Type B pancreatic cell (in vitro differentiated cells): ENCODE results near the gene AMY1A. TPM values are rescaled to one million over a fixed set of nuclear protein-coding genes. Genes with fewer than 3 reads are reported as not detected.
"Not testable (repeated sequence)": the region's sequence is repeated elsewhere in the genome, so short reads cannot be mapped to it uniquely, and the experiment has no call there.

Experiments
- DNase-seq: peaks from one replicate; pipeline ENCODE4 v3.0.0; 2021; ENCODE audit warnings: mixed read lengths; ENCODE audit not compliant: unreplicated experiment; ENCODE audit errors: extremely low spot score
- H3K27ac Mint-ChIP-seq: 2 replicates; pipeline ENCODE4 v1.8.0; 2021; ENCODE audit warnings: mild to moderate bottlenecking, mixed read lengths
- H3K27me3 Mint-ChIP-seq: 2 replicates; pipeline ENCODE4 v1.8.0; 2021; ENCODE audit warnings: mixed read lengths
- H3K36me3 Mint-ChIP-seq: 2 replicates; pipeline ENCODE4 v1.8.0; 2021; ENCODE audit warnings: mixed read lengths
- H3K4me1 Mint-ChIP-seq: one replicate; pipeline ENCODE4 v1.8.0; 2021; ENCODE audit warnings: mixed read lengths; ENCODE audit not compliant: unreplicated experiment
- H3K4me3 Mint-ChIP-seq: 2 replicates; pipeline ENCODE4 v1.8.0; 2021; ENCODE audit warnings: mild to moderate bottlenecking, mixed read lengths
- H3K9me3 Mint-ChIP-seq: 2 replicates; pipeline ENCODE4 v1.8.0; 2021; ENCODE audit warnings: mixed read lengths
- long read RNA-seq: library from polyadenylated mRNA; unstranded; transcript quantifications from one replicate; pipeline ENCODE4 v2.0.0, GENCODE V29; 2020
- total RNA-seq: library from RNA; stranded (reverse); gene quantifications from 2 replicates; pipeline ENCODE4 v1.2.1, GENCODE V29; 2021; ENCODE audit warnings: low replicate concordance
- TF ChIP-seq, protein P1 (sequence below): fragments of 200-600 bp; sonication (generic); conservative IDR thresholded peaks from 2 replicates; pipeline ENCODE4 v1.5.0; 2021; ENCODE audit warnings: antibody characterized with exemption, mild to moderate bottlenecking

AMY1A gene
- total RNA-seq = not detected in 2 replicates
- long read RNA-seq = 0 reads

DNA sequence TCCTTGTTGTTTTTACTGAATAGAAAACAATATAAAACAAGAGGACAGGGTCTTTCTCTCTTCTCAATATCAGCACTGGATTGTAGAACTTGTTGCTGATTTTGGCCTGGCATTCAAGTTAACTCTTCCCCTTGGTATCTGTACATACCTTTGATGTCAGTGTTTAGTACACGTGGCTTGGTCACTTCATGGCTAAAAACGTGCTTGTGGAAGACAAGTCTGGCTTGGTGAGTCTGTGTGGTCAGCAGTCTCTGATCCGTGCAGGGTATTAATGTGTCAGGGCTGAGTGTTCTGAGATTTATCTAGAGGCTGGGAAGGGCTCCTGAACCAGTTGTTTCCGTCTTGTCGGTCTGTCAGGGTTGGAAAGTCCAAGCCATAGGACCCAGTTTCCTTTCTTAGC is at the start of gene AMY1A:
Gene AMY1A (plus strand): TSS at position 301 of the 400 bp plus-strand sequence. CDS start 571 bp downstream, outside the sequence.
- not testable (repeated sequence) for H3K27ac Mint-ChIP-seq, H3K4me3 Mint-ChIP-seq, H3K4me1 Mint-ChIP-seq, H3K9me3 Mint-ChIP-seq, H3K36me3 Mint-ChIP-seq, H3K27me3 Mint-ChIP-seq, DNase-seq

DNA sequence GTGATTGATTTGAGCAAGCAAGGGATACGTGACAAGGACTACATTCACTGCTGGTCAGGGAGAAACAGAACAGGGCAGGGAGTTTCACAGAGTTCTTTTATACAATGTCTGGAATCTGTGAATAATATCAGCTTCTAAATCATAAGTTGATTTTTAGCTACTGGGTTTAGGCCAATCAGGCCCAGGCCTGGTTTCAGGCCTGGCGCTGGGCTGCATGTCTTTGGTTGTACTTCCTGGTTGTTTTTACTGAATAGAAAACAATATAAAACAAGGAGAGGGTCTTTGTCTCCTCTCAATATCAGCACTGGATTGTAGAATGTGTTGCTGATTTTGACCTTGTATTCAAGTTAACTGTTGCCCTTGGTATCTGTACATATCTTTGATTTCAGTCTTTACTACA is 39.2 kb upstream of the AMY1A start:
- TF ChIP-seq, protein P1, sequence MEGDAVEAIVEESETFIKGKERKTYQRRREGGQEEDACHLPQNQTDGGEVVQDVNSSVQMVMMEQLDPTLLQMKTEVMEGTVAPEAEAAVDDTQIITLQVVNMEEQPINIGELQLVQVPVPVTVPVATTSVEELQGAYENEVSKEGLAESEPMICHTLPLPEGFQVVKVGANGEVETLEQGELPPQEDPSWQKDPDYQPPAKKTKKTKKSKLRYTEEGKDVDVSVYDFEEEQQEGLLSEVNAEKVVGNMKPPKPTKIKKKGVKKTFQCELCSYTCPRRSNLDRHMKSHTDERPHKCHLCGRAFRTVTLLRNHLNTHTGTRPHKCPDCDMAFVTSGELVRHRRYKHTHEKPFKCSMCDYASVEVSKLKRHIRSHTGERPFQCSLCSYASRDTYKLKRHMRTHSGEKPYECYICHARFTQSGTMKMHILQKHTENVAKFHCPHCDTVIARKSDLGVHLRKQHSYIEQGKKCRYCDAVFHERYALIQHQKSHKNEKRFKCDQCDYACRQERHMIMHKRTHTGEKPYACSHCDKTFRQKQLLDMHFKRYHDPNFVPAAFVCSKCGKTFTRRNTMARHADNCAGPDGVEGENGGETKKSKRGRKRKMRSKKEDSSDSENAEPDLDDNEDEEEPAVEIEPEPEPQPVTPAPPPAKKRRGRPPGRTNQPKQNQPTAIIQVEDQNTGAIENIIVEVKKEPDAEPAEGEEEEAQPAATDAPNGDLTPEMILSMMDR = no peak
- Mint-ChIP-seq H3K9me3 (no peaks in the 10 kb centered on the region), H3K36me3 (no peaks in the 10 kb centered on the region), H3K27me3 (no peaks in the 10 kb centered on the region), H3K27ac (no peak overlapping the region), H3K4me3 (no peak overlapping the region), H3K4me1 (no peaks in the 10 kb centered on the region)
- DNase-seq = no peak

DNA sequence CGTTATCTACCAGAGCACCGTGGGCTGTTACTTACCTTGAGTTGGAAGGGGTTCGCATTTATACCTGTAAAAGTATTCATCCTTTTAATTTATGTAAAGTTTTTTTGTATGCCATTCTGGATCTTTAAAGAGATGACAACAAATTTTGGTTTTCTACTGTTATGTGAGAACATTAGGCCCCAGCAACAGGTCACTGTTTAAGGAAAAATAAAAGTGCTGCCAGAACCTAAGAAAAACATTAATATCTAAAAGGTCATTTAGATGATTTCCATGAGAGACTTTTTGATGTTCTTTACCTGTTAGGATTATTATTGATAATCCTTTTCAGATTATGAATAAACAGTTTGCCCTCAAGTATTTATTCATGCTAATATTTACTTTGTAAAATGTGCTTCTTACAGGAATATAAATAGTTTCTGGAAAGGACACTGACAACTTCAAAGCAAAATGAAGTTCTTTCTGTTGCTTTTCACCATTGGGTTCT is 38.5 kb upstream of the AMY1A start, which contains the start of gene AMY2A:
Gene AMY2A (plus strand): TSS at position 434 of the 484 bp plus-strand sequence. CDS start 14 bp downstream, at position 448.
- not testable (repeated sequence) for H3K27ac Mint-ChIP-seq, H3K9me3 Mint-ChIP-seq, H3K4me1 Mint-ChIP-seq, H3K27me3 Mint-ChIP-seq, H3K36me3 Mint-ChIP-seq, H3K4me3 Mint-ChIP-seq, DNase-seq

DNA sequence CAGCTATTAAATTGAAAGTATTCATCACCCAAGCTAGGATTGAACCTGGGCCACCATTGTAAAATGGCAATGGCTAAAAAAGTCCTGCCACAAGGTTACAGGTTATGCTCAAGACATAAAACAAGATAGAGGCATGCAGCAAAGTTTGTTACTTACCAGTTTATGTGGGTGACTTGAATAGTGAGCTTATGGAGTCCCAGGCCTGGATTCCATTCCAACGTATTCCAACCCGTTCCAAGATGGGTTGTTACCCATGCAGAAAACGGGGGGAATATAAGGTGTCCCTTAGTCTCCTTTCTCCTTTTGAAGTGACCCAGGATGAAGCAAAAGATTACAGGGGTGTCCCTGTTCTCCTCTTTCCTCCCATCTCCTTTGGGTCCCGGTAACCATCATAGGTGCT is 28.1 kb upstream of the AMY1A start:
- H3K4me1 Mint-ChIP-seq, H3K4me3 Mint-ChIP-seq, H3K27ac Mint-ChIP-seq, H3K36me3 Mint-ChIP-seq, H3K27me3 Mint-ChIP-seq, H3K9me3 Mint-ChIP-seq, DNase-seq: not testable (repeated sequence)

DNA sequence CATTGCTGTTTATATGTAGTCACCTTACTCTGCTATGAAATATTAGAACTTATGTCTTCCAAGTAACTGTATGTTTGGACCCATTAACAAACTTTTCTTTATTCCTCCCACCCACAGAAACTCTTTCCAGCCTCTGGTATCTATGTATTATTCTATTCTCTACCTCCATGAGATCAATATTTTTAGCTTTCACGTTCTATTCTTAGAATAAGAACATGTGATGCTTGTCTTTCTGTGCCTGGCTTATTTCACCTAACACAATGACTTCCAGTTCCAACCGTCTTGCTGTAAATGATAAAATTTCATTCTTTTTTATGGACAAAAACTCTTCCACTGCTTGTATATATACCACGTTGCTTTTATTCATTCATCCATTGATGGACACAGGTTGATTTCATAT is 14.4 kb upstream of the AMY1A start:
- H3K9me3 Mint-ChIP-seq, H3K4me1 Mint-ChIP-seq, H3K27ac Mint-ChIP-seq, H3K27me3 Mint-ChIP-seq, H3K36me3 Mint-ChIP-seq, DNase-seq, H3K4me3 Mint-ChIP-seq: not testable (repeated sequence)

DNA sequence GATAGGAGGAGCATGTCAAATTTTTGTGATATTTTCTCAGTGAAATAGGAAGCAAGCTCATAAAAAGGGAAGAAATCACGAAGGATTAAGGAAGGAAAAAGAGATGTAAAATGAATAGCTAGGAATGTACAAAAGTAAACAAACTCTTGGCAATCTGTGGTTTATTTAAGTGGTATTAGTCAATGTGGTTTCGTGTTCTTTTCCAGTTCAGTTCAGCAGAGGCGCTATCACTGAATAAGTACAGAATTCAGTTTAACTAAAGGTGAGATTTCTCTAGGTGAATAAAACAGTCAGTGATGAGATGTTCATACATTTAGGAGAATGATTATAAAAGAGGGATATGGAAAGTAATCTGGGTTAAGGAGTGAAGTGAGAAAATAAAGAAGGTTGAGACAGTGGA is 11.7 kb upstream of the AMY1A start:
- not testable (repeated sequence) for H3K4me1 Mint-ChIP-seq, H3K4me3 Mint-ChIP-seq, H3K9me3 Mint-ChIP-seq, H3K36me3 Mint-ChIP-seq, H3K27ac Mint-ChIP-seq, H3K27me3 Mint-ChIP-seq, DNase-seq

DNA sequence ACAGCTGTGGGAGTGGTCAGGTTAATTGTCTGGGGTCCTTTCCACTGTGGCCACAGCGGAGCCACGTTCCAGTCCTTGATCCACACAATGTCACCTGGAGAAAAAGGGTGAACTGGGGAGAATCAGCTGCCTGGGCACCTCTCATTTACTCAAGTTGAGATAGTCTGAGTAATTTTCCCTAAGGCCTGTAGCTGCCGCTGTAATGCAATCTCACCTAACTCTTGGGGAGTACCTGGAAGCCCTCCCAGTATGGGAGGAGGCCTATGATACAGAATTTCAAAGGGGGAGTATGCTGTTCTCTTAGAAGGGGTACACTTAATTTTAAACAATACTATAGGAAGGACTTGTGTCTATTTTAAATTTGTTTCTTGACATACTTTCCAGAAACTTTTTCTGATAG is 5.3 kb upstream of the AMY1A start:
- H3K27ac Mint-ChIP-seq, H3K4me3 Mint-ChIP-seq, H3K36me3 Mint-ChIP-seq, DNase-seq, H3K27me3 Mint-ChIP-seq, H3K9me3 Mint-ChIP-seq, H3K4me1 Mint-ChIP-seq: not testable (repeated sequence)

DNA sequence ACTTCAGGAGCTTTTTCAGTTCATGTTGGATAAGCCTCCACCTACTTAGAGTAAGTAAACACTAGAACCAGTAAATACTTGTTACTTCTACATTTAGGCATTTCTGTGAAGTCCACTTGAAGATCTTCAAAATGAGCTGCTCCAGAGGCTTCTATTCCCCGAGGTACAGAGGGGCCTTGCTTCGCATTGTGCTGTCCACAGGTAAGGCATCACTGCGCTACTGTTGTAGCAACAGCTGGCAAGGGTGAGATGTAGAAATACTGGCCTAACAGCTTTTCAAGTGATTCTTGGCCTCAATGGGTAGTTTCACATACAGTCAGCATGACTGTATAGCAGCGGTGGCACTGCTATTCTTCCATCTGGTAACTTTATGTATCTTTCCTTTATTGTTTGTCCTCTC is 4.7 kb upstream of the AMY1A start:
- not testable (repeated sequence) for H3K4me3 Mint-ChIP-seq, H3K9me3 Mint-ChIP-seq, H3K4me1 Mint-ChIP-seq, H3K27ac Mint-ChIP-seq, H3K27me3 Mint-ChIP-seq, H3K36me3 Mint-ChIP-seq, DNase-seq

DNA sequence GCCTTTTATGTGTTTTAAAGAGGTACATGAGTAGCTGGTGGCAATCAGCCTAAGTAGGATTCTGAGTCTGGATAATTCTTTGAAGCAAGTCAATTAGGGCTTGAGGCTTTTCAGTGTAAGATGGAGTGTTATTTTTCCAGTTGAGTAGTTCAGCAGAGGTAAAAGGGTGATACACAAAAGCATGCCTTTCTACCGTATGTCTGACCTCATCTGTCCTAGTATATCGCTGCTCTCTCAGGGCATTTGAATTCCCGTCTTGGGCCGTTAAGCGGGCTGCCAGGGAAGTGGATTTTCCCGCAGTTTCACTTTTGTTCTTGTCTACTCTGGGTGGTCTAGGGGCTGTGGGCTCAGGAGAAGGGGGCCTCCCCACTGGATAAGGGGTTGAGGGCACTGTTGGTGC is 1.4 kb upstream of the AMY1A start:
- not testable (repeated sequence) for H3K4me1 Mint-ChIP-seq, DNase-seq, H3K27ac Mint-ChIP-seq, H3K9me3 Mint-ChIP-seq, H3K27me3 Mint-ChIP-seq, H3K36me3 Mint-ChIP-seq, H3K4me3 Mint-ChIP-seq

DNA sequence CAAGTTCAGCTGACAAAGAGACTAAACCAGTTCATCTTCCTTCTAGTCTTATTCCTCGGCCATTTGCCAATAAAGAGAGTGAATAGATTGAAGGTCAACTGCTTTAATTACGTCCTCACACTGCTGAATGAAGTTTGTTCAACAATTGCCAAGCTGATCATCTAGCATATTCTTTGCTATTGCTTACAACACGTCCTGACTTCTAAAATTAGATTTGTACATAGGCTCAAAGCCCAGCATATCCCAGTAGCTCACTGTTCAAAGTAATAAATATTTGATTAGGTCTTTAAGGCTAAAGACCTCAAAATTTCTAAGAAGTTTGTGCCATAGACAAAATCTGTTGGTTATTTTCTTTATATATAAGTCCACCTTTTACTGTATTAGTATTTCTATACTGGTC is 20.8 kb downstream of the AMY1A start:
- not testable (repeated sequence) for H3K4me1 Mint-ChIP-seq, H3K4me3 Mint-ChIP-seq, DNase-seq, H3K36me3 Mint-ChIP-seq, H3K9me3 Mint-ChIP-seq, H3K27me3 Mint-ChIP-seq, H3K27ac Mint-ChIP-seq

DNA sequence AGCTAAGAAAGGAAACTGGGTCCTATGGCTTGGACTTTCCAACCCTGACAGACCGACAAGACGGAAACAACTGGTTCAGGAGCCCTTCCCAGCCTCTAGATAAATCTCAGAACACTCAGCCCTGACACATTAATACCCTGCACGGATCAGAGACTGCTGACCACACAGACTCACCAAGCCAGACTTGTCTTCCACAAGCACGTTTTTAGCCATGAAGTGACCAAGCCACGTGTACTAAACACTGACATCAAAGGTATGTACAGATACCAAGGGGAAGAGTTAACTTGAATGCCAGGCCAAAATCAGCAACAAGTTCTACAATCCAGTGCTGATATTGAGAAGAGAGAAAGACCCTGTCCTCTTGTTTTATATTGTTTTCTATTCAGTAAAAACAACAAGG is 40.5 kb downstream of the AMY1A start, which contains the start of gene AMY1B:
Gene AMY1B (minus strand): TSS at position 101 of the 400 bp plus-strand sequence. CDS start 571 bp downstream, outside the sequence.
- not testable (repeated sequence) for H3K4me1 Mint-ChIP-seq, H3K27me3 Mint-ChIP-seq, H3K27ac Mint-ChIP-seq, H3K4me3 Mint-ChIP-seq, H3K36me3 Mint-ChIP-seq, DNase-seq, H3K9me3 Mint-ChIP-seq

DNA sequence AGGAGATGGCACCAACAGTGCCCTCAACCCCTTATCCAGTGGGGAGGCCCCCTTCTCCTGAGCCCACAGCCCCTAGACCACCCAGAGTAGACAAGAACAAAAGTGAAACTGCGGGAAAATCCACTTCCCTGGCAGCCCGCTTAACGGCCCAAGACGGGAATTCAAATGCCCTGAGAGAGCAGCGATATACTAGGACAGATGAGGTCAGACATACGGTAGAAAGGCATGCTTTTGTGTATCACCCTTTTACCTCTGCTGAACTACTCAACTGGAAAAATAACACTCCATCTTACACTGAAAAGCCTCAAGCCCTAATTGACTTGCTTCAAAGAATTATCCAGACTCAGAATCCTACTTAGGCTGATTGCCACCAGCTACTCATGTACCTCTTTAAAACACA is 41.9 kb downstream of the AMY1A start:
- H3K4me1 Mint-ChIP-seq, H3K9me3 Mint-ChIP-seq, H3K4me3 Mint-ChIP-seq, H3K36me3 Mint-ChIP-seq, H3K27ac Mint-ChIP-seq, H3K27me3 Mint-ChIP-seq, DNase-seq: not testable (repeated sequence)

DNA sequence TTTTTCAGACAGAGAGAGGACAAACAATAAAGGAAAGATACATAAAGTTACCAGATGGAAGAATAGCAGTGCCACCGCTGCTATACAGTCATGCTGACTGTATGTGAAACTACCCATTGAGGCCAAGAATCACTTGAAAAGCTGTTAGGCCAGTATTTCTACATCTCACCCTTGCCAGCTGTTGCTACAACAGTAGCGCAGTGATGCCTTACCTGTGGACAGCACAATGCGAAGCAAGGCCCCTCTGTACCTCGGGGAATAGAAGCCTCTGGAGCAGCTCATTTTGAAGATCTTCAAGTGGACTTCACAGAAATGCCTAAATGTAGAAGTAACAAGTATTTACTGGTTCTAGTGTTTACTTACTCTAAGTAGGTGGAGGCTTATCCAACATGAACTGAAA is 45.1 kb downstream of the AMY1A start:
- DNase-seq, H3K27me3 Mint-ChIP-seq, H3K36me3 Mint-ChIP-seq, H3K9me3 Mint-ChIP-seq, H3K4me1 Mint-ChIP-seq, H3K27ac Mint-ChIP-seq, H3K4me3 Mint-ChIP-seq: not testable (repeated sequence)

DNA sequence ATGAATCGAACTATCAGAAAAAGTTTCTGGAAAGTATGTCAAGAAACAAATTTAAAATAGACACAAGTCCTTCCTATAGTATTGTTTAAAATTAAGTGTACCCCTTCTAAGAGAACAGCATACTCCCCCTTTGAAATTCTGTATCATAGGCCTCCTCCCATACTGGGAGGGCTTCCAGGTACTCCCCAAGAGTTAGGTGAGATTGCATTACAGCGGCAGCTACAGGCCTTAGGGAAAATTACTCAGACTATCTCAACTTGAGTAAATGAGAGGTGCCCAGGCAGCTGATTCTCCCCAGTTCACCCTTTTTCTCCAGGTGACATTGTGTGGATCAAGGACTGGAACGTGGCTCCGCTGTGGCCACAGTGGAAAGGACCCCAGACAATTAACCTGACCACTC is 45.7 kb downstream of the AMY1A start:
- H3K36me3 Mint-ChIP-seq, H3K9me3 Mint-ChIP-seq, DNase-seq, H3K27ac Mint-ChIP-seq, H3K27me3 Mint-ChIP-seq, H3K4me3 Mint-ChIP-seq, H3K4me1 Mint-ChIP-seq: not testable (repeated sequence)
